ENCODE data around the gene ZGPAT.
"Not testable (repeated sequence)": the region's sequence is repeated elsewhere in the genome, so short reads cannot be mapped to it uniquely, and the experiment has no call there.

ZGPAT gene

DNA sequence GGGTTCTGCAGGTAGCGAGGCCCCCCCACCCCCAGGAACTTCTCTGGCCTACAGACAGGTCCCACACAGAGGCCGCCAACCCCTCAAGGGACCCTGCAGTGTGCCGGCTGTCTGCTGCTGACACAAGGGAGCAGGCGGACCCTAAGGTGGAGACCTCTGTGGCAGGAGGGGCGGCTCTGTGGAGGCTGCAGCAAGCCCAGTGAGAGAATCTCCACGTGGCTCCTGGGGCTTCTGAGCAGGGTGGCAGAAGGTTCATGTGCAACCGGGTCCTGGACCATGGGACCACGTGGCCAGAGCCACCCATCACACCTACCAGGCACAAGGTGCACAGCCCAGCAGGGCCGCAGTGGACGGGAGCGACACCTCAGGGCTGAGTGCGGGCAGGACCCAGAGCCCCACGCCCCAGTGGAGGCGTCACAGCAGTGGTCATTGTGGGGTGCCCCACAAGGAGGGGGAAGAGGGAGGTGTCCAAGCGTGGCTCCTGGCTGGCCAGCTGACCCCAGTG is 4.3 kb upstream of the ZGPAT start:
- DNase-seq: no peak

GRCh38 chr20:63703976-63704748 is 3.7 kb upstream of the ZGPAT start:
- no peak for DNase-seq

- no peak for DNase-seq
Observed at GRCh38 chr20:63704749-63705117, 3.1 kb upstream of the ZGPAT start.

DNA sequence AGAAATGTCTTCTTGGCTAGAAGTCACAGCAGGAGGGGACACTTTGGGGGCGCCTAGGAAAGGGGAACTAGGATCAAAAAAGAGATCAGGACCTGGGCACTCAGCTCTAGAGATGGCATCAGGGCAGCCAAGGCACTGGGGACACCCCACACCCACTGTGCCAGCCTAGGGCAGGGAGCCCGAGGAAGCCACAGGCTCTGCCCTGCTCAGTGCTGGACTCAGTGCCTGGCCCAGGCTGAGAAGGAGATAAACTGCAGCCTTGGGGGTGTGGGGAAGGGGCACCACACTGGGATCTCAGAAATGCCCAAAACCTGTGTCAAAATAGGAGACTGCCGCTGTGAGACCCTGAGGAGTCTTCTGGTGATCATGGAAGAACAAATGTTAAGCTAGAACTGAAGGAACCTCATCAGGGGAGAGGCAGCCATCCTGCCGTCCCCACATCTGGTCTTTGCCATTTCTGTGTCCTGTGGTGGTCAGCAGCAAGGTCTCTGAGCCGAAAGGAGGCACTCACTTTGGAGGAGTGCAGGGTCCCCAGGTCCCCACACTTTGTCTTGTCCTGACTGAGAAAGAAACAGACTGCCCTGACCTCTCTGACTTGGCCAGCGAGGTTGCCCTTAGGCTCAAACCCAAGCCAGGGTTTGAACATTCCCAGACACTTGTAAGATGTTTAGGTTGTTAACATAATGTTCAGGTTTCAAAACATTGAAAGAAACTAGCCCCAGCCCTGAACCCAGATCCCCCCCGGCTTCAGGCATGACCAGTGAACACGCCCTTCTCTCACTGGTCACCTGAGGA is 2.4 kb upstream of the ZGPAT start:
- DNase-seq: no peak

DNA sequence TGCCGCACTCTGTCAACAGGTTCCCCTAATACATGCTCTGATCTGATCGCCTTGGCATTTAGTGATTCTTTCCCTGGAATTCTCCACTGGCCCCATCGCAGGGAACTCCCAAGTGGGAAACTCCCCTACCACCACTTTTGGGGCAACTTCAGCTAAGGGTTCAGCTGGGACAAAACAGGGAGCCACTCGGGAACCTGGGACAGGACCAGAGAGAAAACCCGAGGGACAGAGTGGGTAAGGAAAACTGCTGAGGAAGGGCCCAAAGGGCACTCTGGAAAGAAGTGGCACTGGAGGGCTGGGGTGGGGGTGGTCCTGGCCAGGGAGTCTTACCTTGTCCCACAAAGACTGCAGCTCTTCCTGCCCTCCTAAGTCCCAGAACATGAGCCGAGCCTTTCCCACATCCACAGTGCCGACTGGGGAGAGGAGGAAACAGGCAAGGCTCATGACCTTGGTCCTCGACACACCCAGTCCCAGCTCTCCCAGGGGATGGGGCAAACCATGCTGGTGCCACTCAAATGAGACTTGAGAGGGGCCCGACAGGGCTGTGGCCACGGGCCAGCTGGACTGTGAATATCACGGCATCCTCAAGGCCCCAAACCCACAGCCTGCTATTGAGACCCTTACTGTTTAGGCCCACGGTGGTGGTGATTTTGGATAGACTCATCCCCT is 1.7 kb upstream of the ZGPAT start:
- DNase-seq: no peak

- no peak for DNase-seq
Observed at GRCh38 chr20:63706852-63707557, 834 bp upstream of the ZGPAT start.

DNA sequence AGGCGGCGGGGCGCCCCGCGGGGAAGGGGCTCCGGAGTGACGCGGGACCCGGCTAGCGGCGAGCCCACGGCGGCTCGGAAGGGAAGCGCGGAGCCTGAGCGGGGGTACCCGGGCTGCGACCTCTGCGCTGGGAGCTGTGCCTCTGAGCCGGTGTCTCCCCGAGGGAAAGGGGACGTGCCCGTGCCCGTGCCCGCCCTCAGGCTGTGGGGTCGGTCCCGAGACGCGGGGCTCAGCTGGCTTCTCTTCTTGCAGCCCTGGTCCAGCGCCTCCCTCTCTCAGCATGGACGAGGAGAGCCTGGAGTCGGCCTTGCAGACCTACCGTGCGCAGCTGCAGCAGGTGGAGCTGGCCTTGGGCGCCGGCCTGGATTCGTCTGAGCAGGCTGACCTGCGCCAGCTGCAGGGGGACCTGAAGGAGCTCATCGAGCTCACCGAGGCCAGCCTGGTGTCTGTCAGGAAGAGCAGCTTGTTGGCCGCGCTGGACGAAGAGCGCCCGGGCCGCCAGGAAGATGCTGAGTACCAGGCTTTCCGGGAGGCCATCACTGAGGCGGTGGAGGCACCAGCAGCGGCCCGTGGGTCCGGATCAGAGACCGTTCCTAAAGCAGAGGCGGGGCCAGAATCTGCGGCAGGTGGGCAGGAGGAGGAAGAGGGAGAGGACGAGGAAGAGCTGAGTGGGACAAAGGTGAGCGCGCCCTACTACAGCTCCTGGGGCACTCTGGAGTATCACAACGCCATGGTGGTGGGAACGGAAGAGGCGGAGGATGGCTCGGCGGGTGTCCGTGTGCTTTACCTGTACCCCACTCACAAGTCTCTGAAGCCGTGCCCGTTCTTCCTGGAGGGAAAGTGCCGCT is 686 bp downstream of the ZGPAT start:
- DNase-seq: no peak

GRCh38 chr20:63709149-63709527 is 1.3 kb downstream of the ZGPAT start:
- no peak for DNase-seq

- DNase-seq: no peak
Observed at GRCh38 chr20:63711085-63711645, 3.3 kb downstream of the ZGPAT start.

- DNase-seq: no peak
Observed at GRCh38 chr20:63712191-63712590, 4.4 kb downstream of the ZGPAT start.

DNA sequence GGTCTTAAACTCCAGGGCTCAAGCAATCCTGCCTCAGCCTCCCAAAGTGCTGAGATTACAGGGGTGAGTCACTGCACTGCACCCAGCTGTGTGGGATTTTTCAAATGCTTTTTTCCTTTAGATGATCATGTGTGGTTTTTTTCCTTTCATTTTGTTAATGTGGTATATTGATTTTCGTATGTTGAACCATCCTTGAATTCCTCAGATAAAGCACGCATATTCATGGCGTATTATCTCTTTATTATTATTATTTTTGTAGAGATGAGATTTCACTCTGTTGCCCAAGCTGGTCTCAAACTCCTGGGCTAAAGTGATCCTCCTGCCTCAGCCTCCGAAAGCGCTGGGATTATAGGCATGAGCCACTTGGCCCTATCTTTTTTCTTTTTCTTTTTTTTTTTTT is 7.0 kb downstream of the ZGPAT start:
- DNase-seq: no peak

DNA sequence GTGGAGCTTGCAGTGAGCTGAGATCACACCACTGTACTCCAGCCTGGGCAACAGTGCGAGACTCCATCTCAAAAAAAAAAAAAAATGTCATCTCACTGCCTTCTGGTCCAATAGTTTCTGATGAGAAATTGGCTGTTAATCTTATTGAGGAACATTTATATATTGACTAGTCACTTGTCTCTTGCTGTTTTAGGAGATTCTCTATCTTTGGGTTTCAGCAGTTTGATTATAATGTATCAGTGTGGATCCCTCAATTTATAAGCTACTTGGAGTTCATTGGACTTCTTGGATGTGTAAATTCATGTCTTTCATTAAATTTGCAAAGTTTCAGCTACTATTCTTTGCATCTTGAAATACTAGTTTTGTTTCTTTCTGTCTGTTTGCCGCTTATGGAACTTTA is 11.2 kb downstream of the ZGPAT start:
- DNase-seq: no peak

DNA sequence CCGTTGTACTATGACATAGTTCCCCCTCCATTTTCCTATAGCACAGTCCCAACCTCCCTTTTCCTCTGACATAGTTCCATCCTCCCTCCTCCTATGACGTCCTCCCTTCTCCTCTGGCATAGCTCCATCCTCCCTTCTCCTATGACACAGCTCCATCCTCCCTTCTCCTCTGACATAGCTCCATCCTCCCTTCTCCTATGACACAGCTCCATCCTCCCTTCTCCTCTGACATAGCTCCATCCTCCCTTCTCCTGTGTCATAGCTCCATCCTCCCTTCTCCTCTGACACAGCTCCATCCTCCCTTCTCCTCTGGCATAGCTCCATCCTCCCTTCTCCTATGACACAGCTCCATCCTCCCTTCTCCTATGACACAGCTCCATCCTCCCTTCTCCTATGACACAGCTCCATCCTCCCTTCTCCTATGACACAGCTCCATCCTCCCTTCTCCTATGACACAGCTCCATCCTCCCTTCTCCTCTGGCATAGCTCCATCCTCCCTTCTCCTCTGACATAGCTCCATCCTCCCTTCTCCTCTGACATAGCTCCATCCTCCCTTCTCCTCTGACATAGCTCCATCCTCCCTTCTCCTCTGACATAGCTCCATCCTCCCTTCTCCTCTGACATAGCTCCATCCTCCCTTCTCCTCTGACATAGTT is 15.3 kb downstream of the ZGPAT start:
- not testable (repeated sequence) for DNase-seq

DNA sequence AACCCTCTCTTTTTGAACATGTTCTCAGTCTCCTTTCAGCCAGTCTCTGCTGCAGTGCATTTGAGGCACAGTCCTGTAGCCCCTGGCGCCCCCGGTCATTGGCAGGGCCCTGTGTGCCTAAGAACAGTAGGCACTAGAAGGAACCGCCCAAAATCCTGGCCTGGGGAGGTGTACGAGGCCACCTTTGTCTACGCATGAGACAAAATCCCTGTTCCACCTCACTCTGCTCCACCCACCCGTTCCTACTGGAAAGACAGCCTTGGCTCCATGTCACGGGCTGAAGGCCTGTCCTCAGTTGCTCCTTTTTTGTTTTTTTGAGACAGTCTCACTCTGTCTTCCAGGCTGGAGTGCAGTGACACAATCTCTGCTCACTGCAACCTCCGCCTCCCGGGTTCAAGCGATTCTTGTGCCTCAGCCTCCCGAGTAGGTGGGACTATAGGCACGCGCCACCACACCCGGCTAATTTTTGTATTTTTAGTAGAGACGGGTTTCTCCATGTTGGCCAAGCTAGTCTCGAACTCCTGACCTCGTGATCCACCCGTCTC is 22.4 kb downstream of the ZGPAT start:
- not testable (repeated sequence) for DNase-seq

DNA sequence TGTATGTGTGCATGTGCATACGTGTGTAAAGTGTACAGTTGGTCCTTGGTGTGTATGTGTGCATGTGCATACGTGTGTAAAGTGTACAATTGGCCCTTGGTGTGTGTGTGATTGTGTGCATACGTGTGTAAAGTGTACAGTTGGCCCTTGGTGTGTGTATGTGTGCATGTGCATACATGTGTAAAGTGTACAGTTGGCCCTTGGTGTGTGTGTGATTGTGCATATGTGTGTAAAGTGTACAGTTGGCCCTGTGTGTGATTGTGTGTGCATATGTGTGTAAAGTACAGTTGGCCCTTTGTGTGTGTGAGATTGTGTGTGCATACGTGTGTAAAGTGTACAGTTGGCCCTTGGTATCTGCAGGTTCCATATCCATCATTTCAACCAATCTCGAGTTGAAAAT is 23.6 kb downstream of the ZGPAT start:
- DNase-seq: no peak

GRCh38 chr20:63732118-63733095 is 24.6 kb downstream of the ZGPAT start:
- no peak for DNase-seq

DNA sequence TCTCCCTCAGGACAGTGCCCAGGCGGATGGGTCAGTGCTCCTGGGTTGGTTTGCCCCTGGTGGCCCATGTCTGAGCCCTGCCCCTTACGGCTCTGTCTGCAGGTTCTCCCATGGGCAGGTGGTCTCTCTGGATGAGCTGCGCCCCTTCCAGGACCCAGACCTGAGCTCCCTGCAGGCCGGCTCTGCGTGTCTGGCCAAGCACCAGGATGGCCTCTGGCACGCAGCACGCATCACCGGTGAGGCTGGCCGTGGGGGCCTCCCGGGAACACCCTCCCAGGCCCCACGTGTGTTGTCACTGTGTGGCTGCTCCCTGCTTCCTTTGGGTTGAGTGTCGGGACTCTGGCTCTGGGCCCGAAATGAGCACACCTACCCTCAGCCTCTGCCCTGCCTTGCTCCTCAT is 25.3 kb downstream of the ZGPAT start:
- DNase-seq: no peak

DNA sequence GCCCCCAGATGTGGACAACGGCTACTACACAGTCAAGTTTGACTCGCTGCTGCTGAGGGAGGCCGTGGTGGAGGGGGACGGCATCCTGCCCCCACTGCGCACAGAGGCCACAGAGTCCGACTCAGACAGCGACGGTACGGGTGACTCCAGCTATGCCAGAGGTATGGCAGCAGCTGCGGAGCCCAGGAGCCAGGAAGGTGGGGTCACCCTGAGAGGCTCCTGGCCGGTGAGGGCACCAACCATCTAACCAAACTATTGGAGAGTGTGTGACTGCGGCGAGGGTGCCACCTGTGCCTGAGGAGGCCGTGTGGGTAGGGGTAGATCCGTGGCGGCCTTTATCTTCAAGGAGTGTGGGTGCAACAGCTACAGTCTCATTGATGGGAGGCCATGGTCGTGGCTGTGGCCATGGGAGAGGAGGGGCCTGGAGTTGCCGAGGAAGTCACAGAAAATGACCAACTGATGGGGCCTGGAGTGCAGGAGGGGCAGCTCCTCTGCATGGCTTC is 25.8 kb downstream of the ZGPAT start:
- no peak for DNase-seq

Measured in fibroblast of skin of right quadriceps (primary cell).